HepG2 (cell line): ENCODE results near the gene ACAP2. TPM values are rescaled to one million over a fixed set of nuclear protein-coding genes. Genes with fewer than 3 reads are reported as not detected.

Source experiments
- ATAC-seq: fragments of 200-7000 bp; cut with Tn5 transposase; 3 replicates; pipeline ENCODE4 v1.9.1; 2020; ENCODE audit warnings: mild to moderate bottlenecking, moderate library complexity
- BruUV-seq: library from RNA; stranded (reverse); fragments of 400-500 nt; replicated peaks from 2 replicates; lab custom pipeline; 2021; lab: Mats Ljungman, UMichigan
- CTCF ChIA-PET: fragments of 300-600 bp; formaldehyde crosslinking; extraction: SDS; loops from one replicate; lab custom pipeline; 2021; ENCODE audit warnings: low total read pairs, inconsistent platforms, low intra/inter-chr PET ratio; lab: Yijun Ruan, JAX
- POLR2A ChIA-PET: fragments of 350-600 bp; sonication (Branson Sonifier 250); formaldehyde crosslinking; loops from one replicate; lab custom pipeline; 2020; ENCODE audit warnings: antibody characterized with exemption, inconsistent platforms; lab: Yijun Ruan, JAX
- DNase-seq: peaks from one replicate; pipeline ENCODE4 v3.0.0-alpha.2; 2015; ENCODE audit warnings: low spot score
- FAIRE-seq: peaks from 3 replicates; lab custom pipeline; 2011; peaks lifted over from hg19 to GRCh38; lab: Jason Lieb, UNC
- H2AFZ ChIP-seq: one replicate; pipeline ENCODE4 v1.6.1; 2011; ENCODE audit warnings: low read length, inconsistent platforms
- H3K27ac ChIP-seq: fragments of 300-600 bp; 3 replicates; pipeline ENCODE4 v1.8.0; 2011; ENCODE audit warnings: mixed run types, mild to moderate bottlenecking, mixed read lengths, low read length, inconsistent platforms; ENCODE audit not compliant: insufficient read depth; ENCODE audit errors: extremely low read length
- H3K27me3 ChIP-seq, 2 experiments: fragments of 200-600 bp in 1 of 2; 2 replicates in 1 of 2; 3 replicates in 1 of 2; pipeline versions ENCODE4 v1.6.0 to v1.8.0; 2011; ENCODE audit warnings: low read length in 2 of 2, mild to moderate bottlenecking in 2 of 2, moderate library complexity in 2 of 2, inconsistent platforms in 1 of 2; ENCODE audit not compliant: insufficient read depth in 2 of 2, control insufficient read depth in 1 of 2
- H3K36me3 ChIP-seq, 2 experiments: fragments of 200-600 bp in 1 of 2; replicated peaks in 1 of 2; 2 replicates in 1 of 2; 3 replicates in 1 of 2; pipeline versions ENCODE4 v1.5.1 to v1.8.0; 2011; ENCODE audit warnings: low read length in 2 of 2, inconsistent platforms in 1 of 2; ENCODE audit not compliant: insufficient read depth in 2 of 2, control insufficient read depth in 1 of 2
- H3K4me1 ChIP-seq: 2 replicates; pipeline ENCODE4 v1.5.1; 2012; ENCODE audit warnings: low read length, inconsistent platforms; ENCODE audit not compliant: insufficient read depth
- H3K4me2 ChIP-seq: 2 replicates; pipeline ENCODE4 v1.6.0; 2011; ENCODE audit warnings: low read depth, low read length, inconsistent platforms
- H3K4me3 ChIP-seq, 3 experiments: fragments of 200-600 bp in 1 of 3; sonication (generic), shearing (Covaris generic) in 1 of 3; replicated peaks in 1 of 3; 2 replicates each; pipeline ENCODE4 v1.5.1; 2011 to 2016; ENCODE audit warnings: low read length in 3 of 3, inconsistent platforms in 2 of 3, low read depth in 2 of 3, mild to moderate bottlenecking in 2 of 3, control low read depth in 1 of 3, mixed read lengths in 1 of 3; ENCODE audit not compliant: insufficient read depth in 1 of 3
- H3K79me2 ChIP-seq: one replicate; pipeline ENCODE4 v1.6.1; 2011; ENCODE audit warnings: low read length, inconsistent platforms; ENCODE audit not compliant: insufficient read depth
- H3K9ac ChIP-seq: 2 replicates; pipeline ENCODE4 v1.6.0; 2011; ENCODE audit warnings: mild to moderate bottlenecking, low read depth, low read length, inconsistent platforms; ENCODE audit not compliant: insufficient read depth
- H3K9me3 ChIP-seq: 2 replicates; pipeline ENCODE4 v1.5.1; 2012; ENCODE audit warnings: mild to moderate bottlenecking, low read length
- H4K20me1 ChIP-seq: 2 replicates; pipeline ENCODE4 v1.6.0; 2011; ENCODE audit warnings: inconsistent platforms, mild to moderate bottlenecking, low read length, moderate library complexity; ENCODE audit not compliant: insufficient read depth
- CEBPB ChIP-seq: IDR thresholded peaks from 2 replicates; pipeline ENCODE4 v1.6.1; 2011; ENCODE audit warnings: low read depth, low read length, improper control_type of control experiment, borderline replicate concordance
- WGBS: methylation state at CpG from one replicate; pipeline ENCODE4 v1.1.6; 2017; ENCODE audit warnings: low lambda C conversion rate; 5-methylcytosine and 5-hydroxymethylcytosine counted together
- in situ Hi-C: cut with HindIII; loops from 2 replicates; pipeline ENCODE4 v1.10.0; 2017; ENCODE audit warnings: low pct_unique_long_range_greater_than_20kb; ENCODE audit not compliant: extremely low pct_ligation_motif_present
- intact Hi-C: fragments of 100-400 bp; cut with micrococcal nuclease; formaldehyde crosslinking; loops from one replicate; pipeline ENCODE4 v1.10.0; 2022; ENCODE audit not compliant: unreplicated experiment
- polyA plus RNA-seq, 8 experiments: library from polyadenylated mRNA; depleted of rRNA in 3 of 8; stranded (reverse) in 7 of 8; unstranded in 1 of 8; fragments of >200 nt; fragmentation: Illumina TruSeq in 4 of 8; extraction: Trizol in 4 of 8; gene quantifications; 2 replicates each; pipeline versions ENCODE4 v1.2.1 to v1.2.3, GENCODE V29; 2011 to 2016; ENCODE audit warnings: low read depth in 4 of 8, missing spikeins in 1 of 8, mixed read lengths in 1 of 8; ENCODE audit not compliant: insufficient read depth in 1 of 8
- total RNA-seq, 5 experiments: library from RNA; depleted of rRNA; stranded (reverse); fragments of >200 nt; fragmentation: Illumina TruSeq; extraction: Trizol; gene quantifications; 2 replicates each; pipeline ENCODE4 v1.2.3, GENCODE V29; 2016; ENCODE audit warnings: low read depth in 1 of 5
- TF ChIP-seq, protein P1 (sequence below): IDR thresholded peaks from 2 replicates; pipeline ENCODE4 v1.6.1; 2016; ENCODE audit warnings: low read depth, control low read depth
- TF ChIP-seq, protein P2 (sequence below): sonication (generic); formaldehyde crosslinking; IDR thresholded peaks from 2 replicates; pipeline ENCODE4 v1.5.1; 2020; ENCODE audit warnings: mild to moderate bottlenecking, missing genetic modification reagents, moderate library complexity

ACAP2 gene
- total and polyA plus RNA-seq, 2 of the 13 experiments (the other 11 are each of a cell fraction or from before 2014, with no cell fraction given): 7.3 to 23.9 TPM

DNA sequence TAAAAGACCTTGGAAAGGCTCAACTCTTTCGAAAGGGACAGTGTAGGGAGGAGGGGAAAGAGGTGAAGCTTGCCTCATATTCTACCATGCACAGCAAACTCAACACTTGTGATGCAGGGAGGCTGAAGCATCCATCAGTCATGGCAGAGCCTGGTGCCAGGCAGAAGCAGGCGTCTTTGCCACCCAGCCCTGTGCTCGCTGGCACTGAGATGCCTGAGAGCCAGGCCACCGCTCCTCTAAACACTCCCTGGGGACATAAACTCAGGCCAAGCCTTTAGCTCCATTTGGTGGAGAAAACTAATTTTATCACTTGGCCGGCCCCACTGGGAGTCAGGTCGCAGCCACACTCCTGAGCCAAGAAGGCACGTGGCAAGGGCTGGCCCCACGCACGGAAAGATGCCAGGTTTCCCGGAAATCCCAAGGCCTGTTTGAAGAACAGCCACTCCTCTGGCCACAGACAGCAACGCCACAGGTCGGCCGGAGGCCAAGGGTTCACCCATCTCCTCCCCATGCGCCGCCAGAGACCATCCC is 202.6 kb downstream of the ACAP2 start:
- WGBS: 91% methylated on average over 6 of the region's 15 CpGs
- Histone ChIP-seq H3K36me3 (peaks cover 0 to 9% of the 10 kb centered on the region in 2 experiments; a peak in 3 of 5 replicates), H3K79me2 (no peaks in the 10 kb centered on the region), H3K4me2 (no peak overlapping the region), H3K9ac (no peak overlapping the region), H4K20me1 (no peaks in the 10 kb centered on the region), H2AFZ (no peak overlapping the region), H3K4me3 (no peak overlapping the region), H3K9me3 (peaks cover 11% of the 10 kb centered on the region), H3K4me1 (no peaks in the 10 kb centered on the region; the same call in 1 of the 2 replicates), H3K27me3 (no peaks in the 10 kb centered on the region), H3K27ac (no peak overlapping the region)
- in situ Hi-C loops: no loop called here
- BruUV-seq: no TSS peak
- ChIA-PET CTCF (no interaction called here), POLR2A (no interaction called here)
- FAIRE-seq: no peak
- intact Hi-C loops: no loop called here
- 0 out of 2 replicates have a peak, but pooled peaks have one; percentile 15 for TF ChIP-seq CEBPB
- TF ChIP-seq, protein P1, sequence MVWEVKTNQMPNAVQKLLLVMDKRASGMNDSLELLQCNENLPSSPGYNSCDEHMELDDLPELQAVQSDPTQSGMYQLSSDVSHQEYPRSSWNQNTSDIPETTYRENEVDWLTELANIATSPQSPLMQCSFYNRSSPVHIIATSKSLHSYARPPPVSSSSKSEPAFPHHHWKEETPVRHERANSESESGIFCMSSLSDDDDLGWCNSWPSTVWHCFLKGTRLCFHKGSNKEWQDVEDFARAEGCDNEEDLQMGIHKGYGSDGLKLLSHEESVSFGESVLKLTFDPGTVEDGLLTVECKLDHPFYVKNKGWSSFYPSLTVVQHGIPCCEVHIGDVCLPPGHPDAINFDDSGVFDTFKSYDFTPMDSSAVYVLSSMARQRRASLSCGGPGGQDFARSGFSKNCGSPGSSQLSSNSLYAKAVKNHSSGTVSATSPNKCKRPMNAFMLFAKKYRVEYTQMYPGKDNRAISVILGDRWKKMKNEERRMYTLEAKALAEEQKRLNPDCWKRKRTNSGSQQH (CRISPR knock-in tag): no peak
- TF ChIP-seq, protein P2, sequence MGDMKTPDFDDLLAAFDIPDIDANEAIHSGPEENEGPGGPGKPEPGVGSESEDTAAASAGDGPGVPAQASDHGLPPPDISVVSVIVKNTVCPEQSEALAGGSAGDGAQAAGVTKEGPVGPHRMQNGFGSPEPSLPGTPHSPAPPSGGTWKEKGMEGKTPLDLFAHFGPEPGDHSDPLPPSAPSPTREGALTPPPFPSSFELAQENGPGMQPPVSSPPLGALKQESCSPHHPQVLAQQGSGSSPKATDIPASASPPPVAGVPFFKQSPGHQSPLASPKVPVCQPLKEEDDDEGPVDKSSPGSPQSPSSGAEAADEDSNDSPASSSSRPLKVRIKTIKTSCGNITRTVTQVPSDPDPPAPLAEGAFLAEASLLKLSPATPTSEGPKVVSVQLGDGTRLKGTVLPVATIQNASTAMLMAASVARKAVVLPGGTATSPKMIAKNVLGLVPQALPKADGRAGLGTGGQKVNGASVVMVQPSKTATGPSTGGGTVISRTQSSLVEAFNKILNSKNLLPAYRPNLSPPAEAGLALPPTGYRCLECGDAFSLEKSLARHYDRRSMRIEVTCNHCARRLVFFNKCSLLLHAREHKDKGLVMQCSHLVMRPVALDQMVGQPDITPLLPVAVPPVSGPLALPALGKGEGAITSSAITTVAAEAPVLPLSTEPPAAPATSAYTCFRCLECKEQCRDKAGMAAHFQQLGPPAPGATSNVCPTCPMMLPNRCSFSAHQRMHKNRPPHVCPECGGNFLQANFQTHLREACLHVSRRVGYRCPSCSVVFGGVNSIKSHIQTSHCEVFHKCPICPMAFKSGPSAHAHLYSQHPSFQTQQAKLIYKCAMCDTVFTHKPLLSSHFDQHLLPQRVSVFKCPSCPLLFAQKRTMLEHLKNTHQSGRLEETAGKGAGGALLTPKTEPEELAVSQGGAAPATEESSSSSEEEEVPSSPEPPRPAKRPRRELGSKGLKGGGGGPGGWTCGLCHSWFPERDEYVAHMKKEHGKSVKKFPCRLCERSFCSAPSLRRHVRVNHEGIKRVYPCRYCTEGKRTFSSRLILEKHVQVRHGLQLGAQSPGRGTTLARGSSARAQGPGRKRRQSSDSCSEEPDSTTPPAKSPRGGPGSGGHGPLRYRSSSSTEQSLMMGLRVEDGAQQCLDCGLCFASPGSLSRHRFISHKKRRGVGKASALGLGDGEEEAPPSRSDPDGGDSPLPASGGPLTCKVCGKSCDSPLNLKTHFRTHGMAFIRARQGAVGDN (CRISPR knock-in tag): 0 out of 2 replicates have a peak, but pooled peaks have one; percentile 11
- DNase-seq: peak; percentile 20
- peak; percentile 57; the same call in 2 of the 3 replicates for ATAC-seq
